ENCODE data around the gene OR2M4.
A peak's percentile ranks its signal among the peaks of the same experiment; 100 is the strongest.
"Not testable (repeated sequence)": the region's sequence is repeated elsewhere in the genome, so short reads cannot be mapped to it uniquely, and the experiment has no call there.

Gene OR2M4

GRCh38 chr1:248215880-248216279, 15.3 kb upstream of the OR2M4 start:
- H3K36me3 ChIP-seq = no peaks in the 10 kb centered on the region
- H3K4me1 ChIP-seq = no peaks in the 10 kb centered on the region
- DNase-seq = no peak
- no peak for TF ChIP-seq CTCF (IDR thresholded peaks at IDR 0.05; ENCODE audit: low read depth, low read length)
- H3K9me3 ChIP-seq = no peaks in the 10 kb centered on the region
- H3K4me3 ChIP-seq (ENCODE audit: low read depth, low read length) = no peak overlapping the region
- no peaks in the 10 kb centered on the region for H3K27me3 ChIP-seq

DNA sequence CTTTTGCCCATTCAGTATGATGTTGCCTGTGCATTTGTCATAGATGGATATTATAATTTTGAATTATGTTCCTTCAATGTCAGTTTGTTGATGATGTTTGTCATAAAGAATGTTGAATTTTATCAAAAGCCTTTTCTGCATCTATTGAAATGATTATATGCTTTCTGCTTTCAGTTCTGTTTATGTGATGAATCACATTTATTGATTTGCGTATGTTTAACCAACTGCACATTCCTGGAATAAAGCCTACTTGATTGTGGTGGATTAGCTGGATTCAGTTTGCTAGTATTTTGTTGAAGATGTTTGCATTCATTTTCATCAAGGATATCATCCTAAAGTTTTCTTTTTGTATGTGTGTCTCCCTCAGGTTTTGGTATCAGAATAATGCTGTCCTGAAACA, 5.7 kb upstream of the OR2M4 start:
- no peaks in the 10 kb centered on the region for H3K27me3 ChIP-seq
- H3K9me3 ChIP-seq = no peaks in the 10 kb centered on the region

DNA sequence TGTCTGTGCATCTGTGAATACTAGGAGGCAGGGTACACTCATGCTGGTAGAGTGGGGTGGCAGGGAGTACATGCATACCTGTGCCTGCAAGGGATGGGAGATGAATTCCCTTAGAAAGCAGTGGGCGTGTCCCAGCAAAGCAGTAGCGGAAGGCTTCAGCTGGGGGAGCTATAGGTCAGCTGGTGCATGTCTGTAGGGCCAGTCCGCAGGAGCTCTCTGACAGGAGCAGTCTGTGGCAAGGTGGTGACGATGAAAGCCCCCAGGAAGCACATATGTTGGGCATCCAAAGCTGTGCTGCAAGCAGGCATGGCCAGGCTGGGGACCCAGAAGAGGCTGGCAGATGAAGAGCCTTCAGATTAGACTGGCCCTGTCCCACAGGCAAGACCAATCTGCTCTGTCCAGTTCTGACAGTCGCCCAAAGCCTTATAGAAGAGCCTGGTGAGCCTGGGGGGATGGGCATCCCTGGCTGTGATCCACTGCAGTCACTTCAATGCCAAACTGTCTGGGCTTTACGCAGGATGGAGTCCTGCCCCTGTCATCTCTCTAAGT, 1.8 kb upstream of the OR2M4 start:
- H3K9me3 ChIP-seq = no peaks in the 10 kb centered on the region
- no peaks in the 10 kb centered on the region for H3K4me1 ChIP-seq
- DNase-seq = no peak
- H3K27me3 ChIP-seq = no peaks in the 10 kb centered on the region
- no peak for TF ChIP-seq CTCF (IDR thresholded peaks at IDR 0.05; ENCODE audit: low read depth, low read length)
- H3K4me3 ChIP-seq (ENCODE audit: low read depth, low read length) = no peak overlapping the region
- no peaks in the 10 kb centered on the region for H3K36me3 ChIP-seq

More for the DNA sequence above, 5.7 kb upstream of the OR2M4 start:
- no peaks in the 10 kb centered on the region for H3K4me1 ChIP-seq
- no peak overlapping the region for H3K4me3 ChIP-seq (ENCODE audit: low read depth, low read length)
- no peak for TF ChIP-seq CTCF (IDR thresholded peaks at IDR 0.05; ENCODE audit: low read depth, low read length)
- DNase-seq = no peak
- H3K36me3 ChIP-seq = no peaks in the 10 kb centered on the region

- H3K4me1 ChIP-seq = no peaks in the 10 kb centered on the region
- H3K27me3 ChIP-seq = no peaks in the 10 kb centered on the region
- H3K36me3 ChIP-seq = no peaks in the 10 kb centered on the region
- no peaks in the 10 kb centered on the region for H3K9me3 ChIP-seq
- no peak for TF ChIP-seq CTCF (IDR thresholded peaks at IDR 0.05; ENCODE audit: low read depth, low read length)
- no peak overlapping the region for H3K4me3 ChIP-seq (ENCODE audit: low read depth, low read length)
- DNase-seq = no peak
Measured at GRCh38 chr1:248239478-248239877, 8.3 kb downstream of the OR2M4 start.

- H3K9me3 ChIP-seq = no peaks in the 10 kb centered on the region
- no peaks in the 10 kb centered on the region for H3K27me3 ChIP-seq
- DNase-seq = peak; percentile 41
- no peak overlapping the region for H3K4me3 ChIP-seq (ENCODE audit: low read depth, low read length)
- peak; percentile 85 for TF ChIP-seq CTCF (IDR thresholded peaks at IDR 0.05; ENCODE audit: low read depth, low read length)
- H3K36me3 ChIP-seq = no peaks in the 10 kb centered on the region
- no peaks in the 10 kb centered on the region for H3K4me1 ChIP-seq
Measured at GRCh38 chr1:248243204-248243603, 12.0 kb downstream of the OR2M4 start.

GRCh38 chr1:248259309-248259708, 28.1 kb downstream of the OR2M4 start:
- H3K9me3 ChIP-seq, DNase-seq: not testable (repeated sequence)

GRCh38 chr1:248268178-248268577, 37.0 kb downstream of the OR2M4 start:
- Histone ChIP-seq H3K36me3 (no peaks in the 10 kb centered on the region), H3K9me3 (no peaks in the 10 kb centered on the region), H3K4me1 (no peaks in the 10 kb centered on the region), H3K4me3 (ENCODE audit: low read depth, low read length) (no peak overlapping the region), H3K27me3 (no peaks in the 10 kb centered on the region)
- DNase-seq = no peak
- no peak for TF ChIP-seq CTCF (IDR thresholded peaks at IDR 0.05; ENCODE audit: low read depth, low read length)

More at GRCh38 chr1:248259309-248259708, 28.1 kb downstream of the OR2M4 start:
- not testable (repeated sequence) for H3K4me1 ChIP-seq; H3K36me3 ChIP-seq; H3K4me3 ChIP-seq (ENCODE audit: low read depth, low read length); H3K27me3 ChIP-seq

GRCh38 chr1:248273225-248273624, 42.0 kb downstream of the OR2M4 start:
- not testable (repeated sequence) for H3K36me3 ChIP-seq; H3K9me3 ChIP-seq; H3K27me3 ChIP-seq; H3K4me1 ChIP-seq; DNase-seq; H3K4me3 ChIP-seq (ENCODE audit: low read depth, low read length)

Data from BE2C (cell line).